HG02610 (cell line): ENCODE data around the gene NYAP2.

Experiments
- ATAC-seq: cut with Tn5 transposase; IDR thresholded peaks from one replicate; pipeline ENCODE4 v1.9.1; 2021; ENCODE audit warnings: mild to moderate bottlenecking, moderate library complexity; ENCODE audit not compliant: unreplicated experiment

NYAP2 gene

DNA sequence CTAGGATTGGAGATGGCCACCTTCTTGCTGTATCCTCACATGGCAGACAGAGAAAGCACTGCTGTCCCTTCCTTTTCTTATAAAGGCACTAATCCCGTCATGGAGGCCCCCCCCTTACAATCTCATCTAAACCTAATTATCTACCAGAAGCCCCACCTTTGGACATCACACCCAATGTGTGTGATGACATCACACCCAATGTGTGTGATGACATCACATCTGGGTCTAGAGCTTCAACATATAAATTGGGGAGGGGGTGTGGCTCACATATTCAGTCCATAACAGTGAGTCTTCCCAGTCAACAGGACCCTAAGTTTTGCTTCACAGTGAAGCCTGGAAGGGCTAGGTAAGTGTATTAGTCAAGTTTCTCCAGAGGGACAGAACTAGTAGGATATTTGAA is 213.1 kb downstream of the NYAP2 start:
- no peak for ATAC-seq

DNA sequence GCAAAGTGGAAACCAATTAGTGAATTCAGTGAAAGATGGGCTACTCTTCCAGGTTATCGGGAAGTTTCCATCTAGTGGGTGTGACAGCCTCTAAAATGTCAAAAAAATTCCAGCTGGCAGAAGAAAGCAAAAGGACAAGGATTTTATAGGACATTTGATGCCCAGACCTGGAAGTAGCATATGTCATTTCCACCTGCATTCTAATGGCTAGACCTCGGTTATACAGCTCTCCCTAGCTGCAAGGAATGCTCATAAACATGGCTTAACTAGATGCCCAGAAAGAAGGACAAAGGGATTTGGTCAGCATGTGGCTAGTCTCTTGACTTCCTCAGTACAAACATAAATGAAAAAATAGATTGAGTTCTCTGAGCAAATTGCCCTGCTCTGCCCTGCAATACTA is 215.4 kb downstream of the NYAP2 start:
- ATAC-seq = no peak

DNA sequence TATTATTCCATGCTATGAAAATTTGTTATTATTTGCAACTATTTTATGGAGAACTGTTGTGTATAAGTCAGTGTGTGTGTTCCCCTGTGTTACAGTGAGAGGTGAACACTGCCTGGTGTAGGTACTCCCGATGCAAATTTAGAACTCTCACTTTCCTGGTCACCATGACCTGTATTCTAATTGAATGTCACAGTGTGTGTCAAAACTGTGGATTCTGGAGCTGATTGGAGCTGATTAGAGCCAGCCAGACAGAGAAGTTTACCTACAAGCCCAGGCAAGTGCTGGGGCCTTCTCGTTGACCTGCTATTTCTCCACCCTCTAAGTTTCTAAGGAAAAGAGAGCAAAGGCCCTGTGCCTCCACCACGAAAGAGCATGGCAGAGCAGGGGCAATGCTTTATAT is 216.0 kb downstream of the NYAP2 start:
- no peak for ATAC-seq

DNA sequence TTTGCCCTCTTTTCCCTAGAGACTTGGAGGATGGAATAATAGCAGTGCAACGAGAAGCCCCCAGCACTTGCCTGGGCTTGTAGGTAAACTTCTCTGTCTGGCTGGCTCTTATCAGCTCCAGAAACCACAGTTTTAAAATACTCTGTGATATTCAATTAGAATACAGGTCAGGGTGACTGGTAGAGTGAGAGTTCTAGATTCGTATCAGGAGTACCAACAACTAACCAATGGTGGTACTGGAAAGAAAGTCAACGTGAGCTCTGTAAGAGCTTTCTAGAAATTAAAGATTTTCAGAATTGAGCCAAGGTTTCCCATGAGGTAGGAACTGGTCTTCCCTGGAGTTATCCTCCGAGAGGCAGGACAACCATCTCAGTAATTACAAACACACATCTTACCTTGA is 216.9 kb downstream of the NYAP2 start:
- ATAC-seq = no peak

DNA sequence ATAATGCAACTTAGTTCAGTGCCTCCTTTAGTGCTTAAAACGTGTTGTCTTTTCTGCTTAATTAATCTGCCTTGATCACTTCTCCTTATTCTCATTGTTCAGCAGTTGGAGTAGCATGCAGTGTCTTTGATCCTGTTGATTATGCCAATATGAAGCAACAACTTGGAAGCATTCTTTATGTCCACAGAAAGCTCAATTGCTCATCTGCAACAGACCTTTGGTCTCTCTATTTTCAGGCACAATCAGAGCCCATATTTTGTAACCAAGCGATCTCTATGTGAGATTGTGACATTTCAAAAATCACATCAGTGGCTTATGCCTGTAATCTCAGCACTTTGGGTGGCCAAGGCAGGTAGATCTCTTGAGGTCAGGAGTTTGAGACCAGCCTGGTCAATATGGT is 217.3 kb downstream of the NYAP2 start:
- ATAC-seq = no peak

DNA sequence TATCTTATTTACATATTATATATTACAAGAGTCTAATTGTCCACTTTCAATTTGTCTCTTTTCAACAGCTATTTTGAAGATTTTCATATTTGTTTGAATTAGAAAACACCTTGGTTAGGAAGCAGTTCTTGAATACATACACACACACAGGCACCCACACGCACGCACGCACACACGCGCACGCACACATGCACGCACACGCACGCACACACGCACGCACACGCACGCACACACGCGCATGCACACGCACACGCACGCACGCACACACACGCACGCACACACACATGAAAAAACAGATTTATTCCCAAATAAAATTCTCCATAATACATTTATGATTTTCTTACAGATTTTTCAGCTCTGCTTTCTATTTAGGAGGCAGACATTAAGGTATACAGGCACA is 220.7 kb downstream of the NYAP2 start:
- no peak for ATAC-seq

DNA sequence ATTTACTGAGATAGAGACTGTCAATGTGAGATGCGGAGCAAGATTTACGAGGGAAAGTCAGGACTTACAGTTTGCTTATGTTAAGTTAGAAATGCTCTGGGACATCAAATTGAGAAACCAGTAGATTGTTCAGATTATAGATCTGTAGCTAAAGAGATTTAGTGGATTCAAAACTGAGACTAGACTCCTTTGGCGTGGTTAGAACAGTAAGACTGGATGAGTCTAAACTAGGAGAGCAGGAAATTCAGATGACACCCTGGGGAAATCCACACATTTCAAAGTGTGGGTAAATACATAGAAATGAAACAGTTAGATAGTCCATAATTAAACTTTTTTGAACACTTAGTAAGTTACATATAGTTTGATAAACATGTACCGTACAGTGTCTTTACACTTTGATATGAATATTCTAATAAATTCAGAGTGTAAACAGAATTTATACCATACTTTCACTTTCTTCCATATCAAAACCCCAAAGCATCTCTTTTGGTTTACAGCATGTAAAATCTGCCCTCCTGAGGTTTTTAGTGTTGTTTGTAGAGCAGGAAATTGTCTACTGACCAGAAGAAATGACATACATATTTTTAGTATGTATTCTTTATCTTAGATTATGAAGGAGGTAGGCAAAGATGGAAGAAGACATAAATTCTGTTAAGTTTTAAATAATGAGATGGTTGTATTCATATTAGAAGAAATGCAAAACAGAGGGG is 231.5 kb downstream of the NYAP2 start:
- ATAC-seq = no peak

DNA sequence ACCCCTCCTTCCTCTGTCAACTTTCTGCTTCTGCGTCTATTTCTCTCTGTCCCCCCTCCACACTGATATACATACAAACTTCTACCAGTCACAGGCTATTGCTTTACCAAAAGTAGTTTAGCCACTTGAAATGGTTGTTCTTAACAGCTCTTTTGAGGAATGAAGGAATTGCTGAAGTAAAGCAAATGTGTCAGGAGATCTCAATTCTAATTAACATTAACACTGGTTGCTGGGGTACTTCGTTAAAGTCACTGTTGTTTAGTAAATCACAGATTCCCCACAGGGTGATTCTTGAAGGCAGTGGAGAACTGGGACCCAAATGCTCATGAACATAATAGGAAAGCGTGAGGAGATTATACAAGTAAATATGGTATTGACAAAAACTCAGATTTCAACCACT is 232.8 kb downstream of the NYAP2 start:
- no peak for ATAC-seq

DNA sequence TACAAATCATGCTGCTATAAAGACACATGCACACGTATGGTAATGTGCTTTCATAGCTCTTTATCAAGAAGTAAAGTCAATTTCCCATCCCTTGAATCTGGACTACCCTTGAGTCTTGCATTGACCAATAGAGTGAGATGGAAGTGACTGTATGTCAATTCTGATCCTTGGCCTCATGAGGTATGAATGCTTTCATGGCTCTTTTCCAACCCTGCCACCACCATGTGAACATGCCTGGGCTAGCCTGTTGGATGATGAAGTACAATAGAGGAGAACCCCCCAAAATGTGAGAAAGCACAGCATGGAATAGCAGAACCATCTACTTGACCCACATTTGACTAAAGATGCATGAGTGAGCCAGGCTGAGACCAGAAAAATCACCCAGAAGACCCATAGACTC is 237.0 kb downstream of the NYAP2 start:
- ATAC-seq = no peak

DNA sequence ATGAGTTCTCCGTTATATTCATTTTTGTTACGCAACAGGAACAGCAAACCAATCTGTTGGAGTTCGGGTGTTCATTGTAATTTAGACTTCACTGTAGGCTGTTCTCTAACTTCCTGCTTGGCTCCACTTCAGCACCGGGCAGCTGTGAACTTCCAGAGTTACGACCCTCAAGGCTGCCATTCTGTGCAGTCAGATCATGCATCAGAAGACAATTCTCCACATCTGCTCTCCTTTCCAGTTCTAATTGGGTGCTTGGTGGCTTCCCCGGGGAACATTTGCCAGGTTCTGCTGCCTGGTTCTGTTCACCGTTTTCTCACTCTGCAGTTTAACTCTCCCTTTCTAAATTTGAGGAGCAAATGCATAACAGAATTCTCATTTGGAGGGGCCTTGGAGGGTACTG is 237.7 kb downstream of the NYAP2 start:
- ATAC-seq = no peak

DNA sequence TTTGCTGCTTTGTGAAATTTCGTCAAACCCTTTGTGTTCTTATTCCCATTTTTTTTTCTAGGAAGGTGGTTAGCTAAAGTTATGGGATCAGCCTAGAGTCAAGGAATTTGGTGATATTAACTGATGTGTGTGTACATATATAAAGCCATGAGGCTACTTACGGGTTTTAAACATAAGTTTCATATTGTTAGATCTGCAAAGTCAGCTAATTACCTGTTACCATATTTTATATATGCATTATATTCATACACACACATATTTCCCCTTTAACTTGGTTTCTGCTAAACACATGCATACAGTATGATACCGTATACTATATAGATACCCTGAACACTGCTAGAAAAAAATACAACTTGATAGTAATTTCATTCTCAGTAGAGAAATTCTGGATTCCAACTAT is 241.0 kb downstream of the NYAP2 start:
- ATAC-seq = no peak

DNA sequence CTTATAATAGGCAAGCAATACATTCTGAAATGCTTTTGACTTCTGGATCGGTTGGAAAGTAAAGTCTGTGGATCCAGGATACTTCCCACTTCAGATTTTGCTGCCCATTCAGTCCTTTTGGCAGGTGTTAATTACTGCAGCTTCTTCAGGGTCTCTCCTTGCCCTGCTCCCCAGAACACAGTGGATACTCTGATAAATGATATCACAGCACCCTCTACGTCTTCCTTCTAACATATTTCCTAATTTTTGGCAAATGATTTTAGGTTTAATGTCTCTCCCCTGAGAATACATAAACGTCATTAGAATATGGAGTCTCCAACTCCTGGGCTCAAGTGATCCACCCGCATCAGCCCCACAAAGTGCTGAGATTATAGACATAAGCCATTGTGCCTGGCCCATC is 249.8 kb downstream of the NYAP2 start:
- ATAC-seq = no peak

DNA sequence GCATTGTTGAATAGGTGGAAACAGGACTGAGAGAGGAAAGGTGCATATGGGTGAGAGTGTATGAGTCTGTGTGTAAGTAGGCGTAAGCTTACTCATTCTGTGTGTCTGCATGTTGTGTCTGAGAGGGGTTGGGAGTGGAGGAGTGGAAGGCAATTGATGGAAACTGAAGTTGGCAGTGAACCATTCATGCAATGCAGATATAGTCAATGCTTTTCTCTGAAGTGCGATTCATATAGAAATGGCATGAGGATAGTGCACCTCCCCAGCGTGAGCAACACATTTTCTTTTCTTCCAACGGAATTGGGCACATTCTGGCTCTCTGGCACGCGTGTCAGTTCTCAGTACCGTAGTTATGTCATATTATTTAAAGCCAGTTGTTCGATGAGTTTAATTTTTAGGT is 250.5 kb downstream of the NYAP2 start:
- no peak for ATAC-seq

DNA sequence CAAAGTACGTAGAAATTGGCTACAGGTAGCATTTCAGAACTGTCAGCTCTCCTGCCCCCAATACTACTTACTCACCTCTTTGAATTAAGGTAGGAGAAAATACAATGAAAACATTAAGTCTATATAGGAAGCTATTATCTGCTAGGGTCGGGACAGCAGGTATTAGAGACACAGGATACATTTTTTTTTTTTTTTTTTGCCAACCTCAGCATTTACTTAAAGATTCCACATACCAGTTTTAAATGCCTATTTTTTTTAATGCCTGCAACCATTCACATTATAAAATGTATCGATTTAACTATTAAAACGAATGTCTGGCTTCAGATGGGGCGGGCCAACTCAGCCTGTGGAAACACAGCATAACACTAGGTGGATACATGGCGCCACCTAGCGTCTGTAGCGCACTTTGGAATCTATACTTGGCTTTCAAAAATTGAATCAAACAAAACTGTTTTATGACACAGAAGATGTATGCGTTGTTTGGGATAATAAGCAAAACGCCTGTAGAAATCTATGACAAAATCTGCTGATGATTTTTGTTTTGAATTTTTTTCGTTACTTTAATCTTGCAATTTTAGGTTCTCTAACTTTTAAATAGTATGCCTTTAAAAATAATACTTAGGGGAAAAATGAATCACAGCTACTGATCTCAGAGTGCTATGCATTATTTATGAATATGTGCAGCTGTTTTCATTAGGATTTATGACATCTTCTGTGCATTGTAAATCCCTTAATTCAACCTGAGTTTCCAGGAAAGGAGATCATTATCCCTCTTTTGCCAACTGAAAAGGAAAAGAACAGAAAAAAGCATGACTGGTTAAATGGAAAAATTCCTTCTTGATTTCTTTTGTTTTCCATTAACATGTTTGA is 261.0 kb downstream of the NYAP2 start:
- peak; percentile 88 for ATAC-seq

DNA sequence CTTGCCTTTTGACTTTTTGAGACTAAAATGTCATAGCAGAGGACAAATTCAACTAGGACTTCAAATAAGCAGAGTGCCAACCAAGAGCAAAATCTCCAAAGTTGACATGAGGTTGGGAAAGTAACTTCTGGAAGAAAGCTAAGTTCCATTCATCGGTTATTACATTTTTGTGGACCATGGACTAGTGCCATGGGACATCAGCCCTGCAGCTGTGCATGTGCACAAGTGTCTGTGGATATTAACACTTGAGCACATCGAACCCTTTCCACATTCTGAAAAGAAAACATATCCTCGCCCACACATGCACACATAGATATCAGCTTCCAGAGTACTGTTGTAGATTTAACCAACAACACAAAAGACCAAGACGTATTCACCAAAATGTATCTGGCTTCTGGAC is 262.6 kb downstream of the NYAP2 start:
- ATAC-seq = no peak

DNA sequence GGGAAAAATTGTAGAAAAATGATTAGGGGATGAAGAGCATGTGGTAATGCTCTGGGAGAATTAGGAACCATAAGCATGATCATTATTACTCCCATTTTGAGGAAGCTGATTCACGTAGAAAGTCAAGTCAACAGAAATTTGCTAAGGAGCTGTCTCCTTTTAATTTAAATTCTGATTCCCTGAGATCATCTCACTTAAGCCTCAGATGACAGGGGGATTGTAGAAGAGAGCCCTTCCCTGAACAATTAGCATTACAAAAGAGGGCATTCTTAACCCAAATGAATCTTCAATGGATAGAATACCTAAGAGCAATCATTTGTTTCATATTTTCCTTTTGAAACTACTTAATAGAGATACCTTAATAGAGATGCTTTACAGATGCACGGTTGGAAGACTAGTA is 267.9 kb downstream of the NYAP2 start:
- ATAC-seq = no peak

DNA sequence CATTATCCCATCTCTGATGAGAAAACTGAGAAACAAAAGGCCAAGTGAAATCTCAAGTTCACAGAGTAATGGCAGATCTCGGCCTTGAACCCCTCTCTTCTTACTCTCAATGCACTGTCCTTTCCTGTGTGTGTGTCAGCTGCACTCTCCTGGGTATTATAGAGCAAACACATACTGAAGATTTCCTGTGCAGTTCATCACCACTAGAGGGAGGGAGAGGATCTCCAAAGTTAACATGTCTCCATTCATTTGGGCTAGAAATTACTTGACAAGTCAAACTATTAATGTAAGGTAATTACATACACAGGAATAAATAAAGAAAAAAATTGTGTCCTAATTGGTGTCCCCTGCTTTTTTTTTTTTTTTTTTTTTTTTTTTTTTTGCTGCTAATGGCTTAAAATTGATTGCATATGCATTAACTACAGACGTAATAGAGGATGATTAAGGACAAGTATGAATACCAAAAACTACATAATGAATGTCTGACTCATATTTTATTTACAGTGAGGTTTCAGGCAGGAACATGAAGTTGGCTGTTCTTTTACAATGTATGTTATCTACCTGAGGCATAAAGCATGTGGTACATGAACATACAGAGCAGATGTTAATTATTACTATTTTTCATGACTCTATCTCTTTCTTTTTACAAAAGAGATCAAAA is 269.2 kb downstream of the NYAP2 start:
- ATAC-seq = peak; percentile 84

DNA sequence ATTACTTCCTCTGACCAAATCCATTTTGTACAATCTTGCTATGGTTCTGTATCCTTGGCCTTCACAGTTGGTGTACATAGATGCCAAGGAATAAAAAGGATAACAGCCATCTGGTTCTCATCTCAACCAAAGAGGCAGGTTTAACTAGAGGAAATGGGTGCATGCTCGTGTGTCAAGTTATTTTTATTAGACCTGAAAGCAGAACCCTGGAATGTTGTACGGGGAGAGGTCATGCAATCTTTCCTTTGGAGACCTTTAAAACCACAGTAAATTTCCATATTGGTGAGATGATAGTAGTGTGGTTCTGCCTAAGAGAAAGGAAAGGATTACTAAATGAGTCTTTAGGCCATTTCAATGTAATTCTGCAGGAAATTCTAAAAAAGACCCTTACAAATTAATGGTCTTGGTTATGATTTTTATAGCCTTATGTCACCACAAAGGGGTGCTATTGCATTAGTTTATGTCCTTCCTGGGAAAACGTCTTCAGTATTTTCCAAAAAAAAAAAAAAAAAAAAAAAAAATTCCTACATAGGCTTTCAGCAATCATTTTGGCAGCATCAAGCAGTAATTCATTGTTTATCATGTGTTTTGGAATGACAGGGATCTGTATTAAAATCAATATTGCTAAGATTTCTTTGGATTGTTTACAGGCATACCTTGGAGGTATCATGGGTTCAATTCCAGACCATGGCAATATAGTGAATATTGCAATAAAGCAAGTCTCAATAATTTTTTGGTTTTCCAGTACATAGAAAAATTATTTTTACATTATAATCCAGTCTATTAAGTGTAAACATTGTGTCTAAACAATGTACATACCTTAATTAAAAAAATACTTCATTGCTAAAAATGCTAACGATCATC is 270.8 kb downstream of the NYAP2 start:
- no peak for ATAC-seq

DNA sequence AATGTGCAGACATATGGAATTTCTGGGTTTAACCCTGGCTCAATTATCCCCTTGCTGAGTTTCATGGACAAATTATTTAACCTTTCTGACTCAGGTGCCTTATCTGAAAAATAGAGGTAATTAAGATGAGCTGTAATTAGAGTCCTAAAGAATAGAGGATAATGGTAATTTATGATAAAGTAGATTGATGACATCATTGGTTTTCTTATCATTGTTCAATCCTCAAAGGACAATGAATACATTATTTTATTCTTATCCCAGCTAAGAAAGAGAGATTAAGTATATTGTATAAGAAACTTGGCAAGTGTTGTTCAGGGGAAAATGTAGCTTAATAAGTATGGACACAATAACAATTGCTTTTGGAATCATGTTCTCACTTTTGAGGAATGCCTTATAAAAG is 279.3 kb downstream of the NYAP2 start:
- no peak for ATAC-seq

DNA sequence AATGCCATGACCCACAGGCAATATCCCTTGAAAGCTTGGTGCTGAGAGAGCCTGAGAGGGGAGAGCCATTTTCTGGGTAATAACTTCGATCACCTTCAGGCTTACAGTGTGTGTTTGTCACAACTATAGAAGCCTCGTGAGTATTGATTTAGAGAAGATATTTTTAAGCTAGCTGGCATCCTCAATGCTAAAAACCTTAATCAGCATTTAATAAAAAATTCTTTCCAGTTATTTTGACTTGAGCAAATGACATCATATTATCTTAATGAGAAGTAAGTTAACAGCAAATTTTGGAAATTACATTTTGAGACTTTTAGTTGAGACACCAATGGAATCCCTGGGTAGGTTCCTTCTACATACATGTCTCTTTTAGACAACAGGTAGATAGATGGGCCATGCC is 283.7 kb downstream of the NYAP2 start:
- ATAC-seq = no peak

DNA sequence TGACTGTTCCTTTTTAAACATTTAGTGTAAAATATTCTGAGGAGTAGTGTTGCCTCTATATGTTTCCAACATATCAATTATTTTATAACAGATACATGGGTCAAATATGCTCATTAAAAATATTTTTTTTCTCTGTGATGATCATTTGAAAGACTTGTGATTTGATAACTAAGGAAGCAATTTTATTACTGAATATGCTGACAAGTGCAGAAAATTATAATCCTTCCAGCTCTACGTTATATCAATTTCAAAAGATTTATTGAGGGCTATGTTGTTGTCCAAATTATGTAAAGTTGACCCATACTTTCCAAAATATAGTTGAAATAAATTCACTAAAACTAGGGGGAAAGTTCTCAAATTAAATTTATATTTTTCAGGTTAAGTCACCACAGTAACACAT is 290.6 kb downstream of the NYAP2 start:
- no peak for ATAC-seq
